HepG2 (cell line): ENCODE results near the gene CSTB. TPM values are rescaled to one million over a fixed set of nuclear protein-coding genes. Genes with fewer than 3 reads are reported as not detected.

Source experiments
- AFF4 ChIP-seq: sonication (generic); formaldehyde crosslinking; IDR thresholded peaks from 2 replicates; pipeline ENCODE4 v1.4.0; 2020; ENCODE audit warnings: missing genetic modification reagents
- ATF1 ChIP-seq: IDR thresholded peaks from 2 replicates; pipeline ENCODE4 v1.6.1; 2016; ENCODE audit warnings: mild to moderate bottlenecking, control low read depth
- ETV5 ChIP-seq: IDR thresholded peaks from 2 replicates; pipeline ENCODE4 v1.6.1; 2018; ENCODE audit warnings: missing biosample characterization, missing genetic modification reagents, inconsistent platforms, borderline replicate concordance
- HNF4G ChIP-seq, 2 experiments: sonication (generic) in 1 of 2; formaldehyde crosslinking in 1 of 2; IDR thresholded peaks; 2 replicates each; pipeline versions ENCODE4 v1.4.0 to v1.6.1; 2011 to 2020; ENCODE audit warnings: borderline replicate concordance in 2 of 2, low read depth in 2 of 2, mild to moderate bottlenecking in 2 of 2, low read length in 1 of 2, missing genetic modification reagents in 1 of 2, moderate library complexity in 1 of 2
- HOXA9 ChIP-seq: sonication (generic); formaldehyde crosslinking; IDR thresholded peaks from 2 replicates; pipeline ENCODE4 v1.8.1; 2022; ENCODE audit warnings: missing genetic modification reagents, mild to moderate bottlenecking, moderate library complexity, borderline replicate concordance
- NR1H2 ChIP-seq: sonication (generic); formaldehyde crosslinking; IDR thresholded peaks from 2 replicates; pipeline ENCODE4 v1.8.1; 2022; ENCODE audit warnings: low read depth, missing genetic modification reagents, borderline replicate concordance
- RBAK ChIP-seq: sonication (generic); formaldehyde crosslinking; IDR thresholded peaks from 2 replicates; pipeline ENCODE4 v1.5.1; 2020; ENCODE audit warnings: mild to moderate bottlenecking, missing genetic modification reagents
- TAF15 ChIP-seq: fragments of 200-400 bp; formaldehyde crosslinking; IDR thresholded peaks from one replicate; pipeline ENCODE4 v1.6.1; 2018; ENCODE audit warnings: mild to moderate bottlenecking, low read depth, low read length; ENCODE audit not compliant: poor library complexity, severe bottlenecking
- THRA ChIP-seq: sonication (generic); formaldehyde crosslinking; IDR thresholded peaks from 2 replicates; pipeline ENCODE4 v1.4.0; 2020; ENCODE audit warnings: missing genetic modification reagents, borderline replicate concordance
- ZNF17 ChIP-seq: sonication (generic); formaldehyde crosslinking; IDR thresholded peaks from 2 replicates; pipeline ENCODE4 v1.5.0; 2020; ENCODE audit warnings: mild to moderate bottlenecking, missing genetic modification reagents
- ZNF282 ChIP-seq: fragments of 450-650 bp; IDR thresholded peaks from 2 replicates; pipeline ENCODE4 v1.6.1; 2018; ENCODE audit not compliant: partially characterized antibody
- ZNF441 ChIP-seq: sonication (generic); formaldehyde crosslinking; IDR thresholded peaks from 2 replicates; pipeline ENCODE4 v1.7.0; 2021; ENCODE audit warnings: missing genetic modification reagents, borderline replicate concordance
- ZNF556 ChIP-seq: sonication (generic); formaldehyde crosslinking; IDR thresholded peaks from 2 replicates; pipeline ENCODE4 v1.4.0; 2020; ENCODE audit warnings: mild to moderate bottlenecking, missing genetic modification reagents, borderline replicate concordance
- ZNF737 ChIP-seq: sonication (generic); formaldehyde crosslinking; IDR thresholded peaks from 2 replicates; pipeline ENCODE4 v1.5.0; 2020; ENCODE audit warnings: missing genetic modification reagents, mild to moderate bottlenecking, borderline replicate concordance
- ZNF740 ChIP-seq: sonication (generic); formaldehyde crosslinking; IDR thresholded peaks from 2 replicates; pipeline ENCODE4 v1.4.0; 2020; ENCODE audit warnings: missing genetic modification reagents
- ZNF749 ChIP-seq: sonication (generic); formaldehyde crosslinking; IDR thresholded peaks from 2 replicates; pipeline ENCODE4 v1.8.0; 2022; ENCODE audit warnings: mild to moderate bottlenecking, missing genetic modification reagents, moderate library complexity, borderline replicate concordance
- ZNF761 ChIP-seq: sonication (generic); formaldehyde crosslinking; conservative IDR thresholded peaks from 2 replicates; pipeline ENCODE4 v1.4.0; 2020; ENCODE audit warnings: mild to moderate bottlenecking, missing genetic modification reagents
- ZNF770 ChIP-seq: sonication (generic); formaldehyde crosslinking; IDR thresholded peaks from 2 replicates; pipeline ENCODE4 v1.5.0; 2020; ENCODE audit warnings: mild to moderate bottlenecking, missing genetic modification reagents
- ZNF879 ChIP-seq: sonication (generic); formaldehyde crosslinking; IDR thresholded peaks from 2 replicates; pipeline ENCODE4 v1.8.1; 2023; ENCODE audit warnings: missing genetic modification reagents
- ZSCAN20 ChIP-seq: sonication (generic); formaldehyde crosslinking; IDR thresholded peaks from 2 replicates; pipeline ENCODE4 v1.4.0; 2020; ENCODE audit warnings: missing genetic modification reagents, mild to moderate bottlenecking, borderline replicate concordance
- polyA plus RNA-seq, 8 experiments: library from polyadenylated mRNA; depleted of rRNA in 3 of 8; stranded (reverse) in 7 of 8; unstranded in 1 of 8; fragments of >200 nt; fragmentation: Illumina TruSeq in 4 of 8; extraction: Trizol in 4 of 8; gene quantifications; 2 replicates each; pipeline versions ENCODE4 v1.2.1 to v1.2.3, GENCODE V29; 2011 to 2016; ENCODE audit warnings: low read depth in 4 of 8, missing spikeins in 1 of 8, mixed read lengths in 1 of 8; ENCODE audit not compliant: insufficient read depth in 1 of 8
- total RNA-seq, 5 experiments: library from RNA; depleted of rRNA; stranded (reverse); fragments of >200 nt; fragmentation: Illumina TruSeq; extraction: Trizol; gene quantifications; 2 replicates each; pipeline ENCODE4 v1.2.3, GENCODE V29; 2016; ENCODE audit warnings: low read depth in 1 of 5

The CSTB gene
- total and polyA plus RNA-seq, 2 of the 13 experiments (the other 11 are each of a cell fraction or from before 2014, with no cell fraction given), result 11.7 to 94.1 TPM

- no peak for TF ChIP-seq ATF1
- TF ChIP-seq HNF4G (IDR thresholded peaks at IDR 0.05; ENCODE audit: borderline replicate concordance, low read depth, low read length), result peak; percentile 12; the same call in 1 of the 2 replicates
- TF ChIP-seq HNF4G (CRISPR knock-in tag; IDR thresholded peaks at IDR 0.05; ENCODE audit: borderline replicate concordance, low read depth), result no peak
- TF ChIP-seq ZNF740, result peak; percentile 85
- TF ChIP-seq ZNF737 (CRISPR knock-in tag), result no peak
- no peak; the same call in 1 of the 2 replicates for TF ChIP-seq THRA (CRISPR knock-in tag)
- TF ChIP-seq AFF4, result no peak
- TF ChIP-seq ZNF441 (CRISPR knock-in tag), result peak; percentile 74
- no peak for TF ChIP-seq RBAK (CRISPR knock-in tag)
- TF ChIP-seq ZNF556 (CRISPR knock-in tag), result peak; percentile 84; the same call in 1 of the 2 replicates
- TF ChIP-seq NR1H2 (CRISPR knock-in tag), result no peak
- TF ChIP-seq ZSCAN20 (CRISPR knock-in tag), result peak; percentile 47; the same call in 1 of the 2 replicates
- peak; percentile 46; the same call in 1 of the 2 replicates for TF ChIP-seq ZNF770 (CRISPR knock-in tag)
- 0 out of 2 replicates have a peak, but pooled peaks have one; percentile 64 for TF ChIP-seq ZNF749 (CRISPR knock-in tag)
- TF ChIP-seq TAF15, result no peak
- no peak for TF ChIP-seq ZNF282
- TF ChIP-seq ZNF879 (CRISPR knock-in tag), result 0 out of 2 replicates have a peak, but pooled peaks have one; percentile 77
- no peak for TF ChIP-seq ZNF17
- TF ChIP-seq ZNF761 (CRISPR knock-in tag), result peak; percentile 82
- TF ChIP-seq ETV5 (CRISPR knock-in tag), result peak; percentile 81
- TF ChIP-seq HOXA9, result no peak
Measured at GRCh38 chr21:43728467-43729390, 47.4 kb downstream of the CSTB start (continued).
